Activated CD4-positive, alpha-beta T cell treated with anti-CD3 and anti-CD28 coated beads, Interleukin-2, amount 50 U/mL, for 48 hours (primary cell): ENCODE measurements around the gene CLDN17.

Source experiments
- DNase-seq, 2 experiments: peaks; one replicate each; pipeline ENCODE4 v3.0.0-alpha.2; 2020

CLDN17 gene, protein sequence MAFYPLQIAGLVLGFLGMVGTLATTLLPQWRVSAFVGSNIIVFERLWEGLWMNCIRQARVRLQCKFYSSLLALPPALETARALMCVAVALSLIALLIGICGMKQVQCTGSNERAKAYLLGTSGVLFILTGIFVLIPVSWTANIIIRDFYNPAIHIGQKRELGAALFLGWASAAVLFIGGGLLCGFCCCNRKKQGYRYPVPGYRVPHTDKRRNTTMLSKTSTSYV

GRCh38 chr21:30166705-30167104, at the start of gene CLDN17:
Gene CLDN17, minus strand, starts transcription at chr21:30166805. Its CDS starts 188 bp downstream, at chr21:30166617.
- DNase-seq, result no peak

DNA sequence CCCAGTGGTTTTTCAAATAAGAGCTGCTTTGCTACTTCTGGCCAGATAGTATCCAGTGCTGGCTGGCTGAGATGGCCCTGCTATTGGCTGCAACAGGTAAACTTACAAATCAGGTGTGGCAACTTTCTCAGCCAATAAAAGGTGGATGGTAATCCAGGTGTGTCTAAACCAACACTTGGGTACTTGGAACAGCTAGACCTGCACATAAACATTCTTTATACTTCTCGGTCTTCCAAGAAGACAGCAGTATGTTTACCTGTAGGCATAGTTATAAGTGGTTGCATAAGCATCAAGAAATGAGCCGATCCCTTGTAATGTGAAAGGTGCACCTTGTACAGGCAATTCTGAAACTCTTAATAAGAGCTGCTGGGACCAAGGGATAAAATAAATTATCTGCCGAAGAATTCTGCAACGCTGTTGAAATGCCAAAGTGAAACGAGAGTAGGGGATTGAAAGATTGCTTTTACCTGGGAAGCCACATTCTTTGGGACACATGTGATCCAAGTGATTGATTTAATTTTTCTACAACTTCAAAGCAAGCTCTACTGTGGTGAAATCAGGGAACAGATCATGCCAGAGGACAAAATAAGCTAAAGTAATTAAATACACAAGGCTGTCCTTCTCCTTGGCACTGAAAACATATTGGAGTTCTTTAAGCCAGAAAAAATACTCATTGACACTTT, 49.6 kb upstream of the CLDN17 start, which contains the start of gene CLDN8:
Gene CLDN8, minus strand, starts transcription at position 57 of the 683 bp plus-strand sequence. CDS start 172 bp downstream, outside the sequence.
- DNase-seq, result no peak

GRCh38 chr21:30211071-30211470, 44.5 kb upstream of the CLDN17 start:
- no peak for DNase-seq

DNA sequence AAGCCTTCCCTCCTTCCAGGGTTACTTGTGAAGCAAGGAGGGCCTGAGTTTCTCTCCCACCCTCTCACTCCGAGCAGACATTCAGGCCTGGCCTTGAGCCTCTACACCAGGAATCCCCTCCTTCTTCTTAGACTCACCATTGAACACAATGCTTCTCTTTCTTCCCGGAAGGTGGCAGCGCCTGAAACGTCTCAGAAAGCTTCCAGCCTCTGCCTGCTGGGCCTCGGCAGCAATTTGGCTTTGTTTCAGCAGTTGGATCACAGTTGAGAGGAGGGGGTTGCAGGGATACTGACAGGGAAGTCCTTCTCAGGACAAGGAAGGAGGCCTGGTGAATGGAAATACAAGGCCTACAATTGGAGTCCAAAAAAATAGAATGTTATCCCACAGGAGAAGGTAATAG, 43.0 kb upstream of the CLDN17 start:
- no peak for DNase-seq

DNA sequence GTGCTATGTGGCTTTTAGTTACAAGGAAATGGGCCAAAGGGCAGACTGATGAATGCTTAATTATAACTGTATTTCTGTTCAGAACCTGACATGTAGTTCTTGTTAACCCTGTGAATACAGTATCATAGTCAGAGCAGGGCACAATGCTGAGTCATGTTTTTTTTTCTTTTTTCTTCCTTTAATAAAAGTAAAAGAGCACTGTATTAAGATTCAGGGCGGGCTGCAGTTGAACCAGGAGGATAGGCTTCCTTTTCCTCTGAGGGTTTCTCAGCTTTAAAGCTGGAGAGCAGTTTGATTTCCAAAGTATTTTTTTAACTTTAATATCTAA, 40.6 kb upstream of the CLDN17 start:
- no peak for DNase-seq

- DNase-seq, result no peak
These were observed 40.1 kb upstream of the CLDN17 start for GRCh38 chr21:30206551-30207251.

GRCh38 chr21:30200000-30200399, 33.4 kb upstream of the CLDN17 start:
- DNase-seq, result no peak

GRCh38 chr21:30194701-30195299, 28.2 kb upstream of the CLDN17 start:
- no peak for DNase-seq

DNA sequence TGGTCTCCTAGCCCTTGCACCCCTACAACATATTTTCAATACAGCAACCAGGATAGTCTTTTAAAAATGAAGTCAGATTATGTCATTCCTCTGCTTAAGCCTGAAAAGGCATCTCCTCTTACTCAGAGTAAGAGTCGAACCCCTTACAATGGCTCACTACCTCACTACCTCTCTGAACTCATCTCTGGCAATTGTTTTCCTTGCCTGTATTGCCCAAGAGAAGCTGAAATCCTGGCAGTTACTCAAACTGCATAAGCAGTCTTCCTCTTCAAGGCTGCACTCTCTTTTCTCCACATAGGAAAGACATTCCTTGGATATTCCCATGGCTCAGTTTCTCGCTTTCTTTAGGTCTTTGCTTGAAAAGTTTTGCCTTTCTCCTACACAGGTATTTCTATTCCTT, 26.6 kb upstream of the CLDN17 start:
- DNase-seq, result no peak

DNA sequence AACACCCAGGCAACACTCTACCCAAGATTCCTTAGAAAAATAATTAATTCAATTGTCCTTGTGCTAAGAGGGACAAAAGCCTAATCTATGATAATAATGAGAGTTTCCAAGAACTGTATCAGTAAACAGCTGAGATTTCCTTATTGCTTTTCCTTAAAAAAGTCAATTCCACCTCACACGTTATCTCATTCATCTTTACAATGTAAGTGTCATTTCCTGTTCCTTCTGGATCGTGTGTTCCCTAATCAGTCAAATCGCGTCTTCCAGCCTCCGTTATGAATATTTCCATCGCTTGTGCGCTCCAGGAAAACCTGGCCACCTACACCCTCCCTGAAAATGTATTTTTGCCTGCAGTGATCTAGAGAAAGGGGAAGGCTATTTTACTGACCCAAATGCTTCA, 23.9 kb upstream of the CLDN17 start:
- DNase-seq, result no peak

DNA sequence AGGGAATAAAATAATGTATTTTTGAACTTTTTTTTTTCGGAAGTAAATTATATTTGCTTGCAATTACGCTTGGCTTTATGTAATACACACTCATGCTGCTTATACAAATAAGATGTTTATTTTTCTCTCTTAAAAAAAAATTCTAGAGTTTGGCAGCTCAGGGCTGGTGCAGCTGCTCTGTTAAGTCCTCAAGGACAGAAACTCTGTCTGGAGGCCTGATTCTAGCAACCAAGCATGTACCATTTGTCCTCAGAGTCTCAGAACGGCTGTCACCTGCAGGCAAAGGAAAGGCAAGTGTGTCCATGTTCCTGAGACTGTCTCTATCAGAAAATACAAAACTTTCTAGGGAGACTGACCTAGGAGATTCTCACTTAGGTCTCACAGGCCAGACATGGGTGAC, 23.2 kb upstream of the CLDN17 start:
- DNase-seq, result no peak

DNA sequence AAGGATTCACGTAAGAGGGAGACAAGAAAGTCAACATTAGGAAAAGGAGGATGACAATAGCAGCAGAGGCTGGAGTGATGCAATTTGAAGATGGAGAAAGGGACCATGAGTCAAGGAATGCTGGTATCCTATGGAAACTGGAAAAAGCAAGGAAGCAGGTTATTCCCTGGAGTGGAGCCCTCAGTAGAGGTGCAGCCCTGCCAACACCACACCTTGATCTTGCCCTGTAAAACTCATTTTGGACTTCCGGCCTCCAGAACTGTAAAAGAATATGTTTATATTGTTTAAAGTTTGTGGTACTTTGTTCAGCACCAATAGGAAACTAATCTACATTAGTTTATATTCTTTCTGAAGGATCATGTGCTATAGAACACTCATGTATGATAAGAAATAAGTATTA, 19.6 kb upstream of the CLDN17 start:
- DNase-seq, result no peak

- DNase-seq, result no peak
These were observed 1.5 kb upstream of the CLDN17 start for GRCh38 chr21:30168086-30168485.

GRCh38 chr21:30166171-30166570, 434 bp downstream of the CLDN17 start:
- no peak for DNase-seq

DNA sequence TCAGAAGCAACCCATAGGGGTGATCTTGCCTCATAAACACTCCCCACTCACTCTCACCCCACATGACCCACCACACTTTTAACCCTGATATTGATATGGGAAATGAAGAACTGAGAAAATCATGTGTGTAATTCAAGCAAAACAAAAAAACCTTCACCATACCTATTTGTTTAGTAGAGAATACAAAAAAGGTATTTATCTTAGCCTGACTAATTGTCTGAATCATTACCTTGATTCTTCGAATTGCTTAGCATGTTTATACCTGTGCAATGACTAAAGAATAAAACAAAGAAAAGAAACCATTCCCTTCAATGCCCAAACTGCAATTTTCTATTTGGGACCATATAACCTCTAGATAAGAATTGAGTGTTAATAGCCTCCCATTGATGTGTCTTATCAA, 1.8 kb downstream of the CLDN17 start:
- no peak for DNase-seq

DNA sequence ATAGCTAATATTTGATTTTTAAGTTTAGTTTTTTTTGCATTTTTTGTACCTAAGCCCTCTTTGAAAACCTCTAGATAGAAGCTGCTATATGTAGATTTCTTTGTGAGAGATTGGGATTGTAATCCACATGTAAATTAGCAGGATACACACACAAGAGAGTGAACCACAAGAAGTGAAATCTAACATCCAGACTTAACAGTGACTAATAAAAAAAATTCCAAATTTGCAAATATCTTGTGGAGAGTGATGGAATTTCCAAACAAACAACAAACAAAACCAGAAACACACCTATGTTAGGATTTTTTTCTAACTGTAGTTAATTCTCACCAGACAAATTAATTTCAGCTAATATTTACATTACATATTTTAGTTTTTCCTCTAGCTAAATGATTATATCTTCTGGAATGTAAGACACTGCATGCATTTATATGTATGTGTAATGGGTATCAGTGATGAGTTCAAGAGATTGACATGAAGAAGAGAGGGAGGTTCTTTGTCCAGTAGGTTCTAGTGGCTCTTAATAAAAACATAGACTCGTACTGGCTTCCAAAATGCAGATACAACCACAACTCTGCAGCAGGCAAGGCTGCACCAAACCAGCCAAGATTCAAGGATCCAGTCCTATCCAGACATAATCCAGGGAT, 12.8 kb downstream of the CLDN17 start:
- no peak for DNase-seq

DNA sequence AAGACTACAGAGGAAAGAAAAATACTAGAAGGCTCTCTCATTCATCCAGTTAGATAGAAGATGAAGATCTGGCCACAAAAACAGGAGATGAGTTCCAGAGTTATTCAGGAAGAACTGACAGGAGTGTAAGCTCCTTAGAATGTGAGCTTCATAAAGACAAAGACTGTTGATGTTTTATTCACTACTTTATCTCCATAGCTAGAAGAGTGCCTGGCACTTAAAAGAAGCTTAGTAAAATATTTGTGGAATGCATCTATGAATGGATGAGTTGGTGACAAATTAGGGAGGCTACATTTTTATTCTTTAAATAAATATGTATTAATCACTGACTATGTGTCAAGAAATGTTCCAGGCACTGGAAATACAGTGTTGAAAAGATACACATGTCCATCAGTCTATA, 13.8 kb downstream of the CLDN17 start:
- DNase-seq, result no peak

DNA sequence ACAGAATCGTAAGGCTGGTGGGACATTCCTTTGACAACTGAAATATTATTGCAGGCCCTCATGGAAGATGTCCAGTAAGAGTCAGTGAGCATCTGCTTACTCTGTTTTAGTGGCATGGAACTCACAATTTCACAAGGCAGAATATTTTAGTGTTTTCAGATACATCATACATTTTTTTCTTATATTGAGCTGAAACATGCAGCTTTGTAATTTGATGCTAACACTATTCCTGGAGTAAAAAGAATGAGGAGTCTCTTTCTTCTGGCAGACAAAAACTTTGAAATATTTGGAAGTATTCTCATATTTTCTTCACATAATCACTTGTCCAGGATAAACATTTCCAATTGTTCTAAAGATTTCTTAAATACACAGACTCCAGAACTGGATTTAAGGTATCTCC, 17.7 kb downstream of the CLDN17 start:
- no peak for DNase-seq

DNA sequence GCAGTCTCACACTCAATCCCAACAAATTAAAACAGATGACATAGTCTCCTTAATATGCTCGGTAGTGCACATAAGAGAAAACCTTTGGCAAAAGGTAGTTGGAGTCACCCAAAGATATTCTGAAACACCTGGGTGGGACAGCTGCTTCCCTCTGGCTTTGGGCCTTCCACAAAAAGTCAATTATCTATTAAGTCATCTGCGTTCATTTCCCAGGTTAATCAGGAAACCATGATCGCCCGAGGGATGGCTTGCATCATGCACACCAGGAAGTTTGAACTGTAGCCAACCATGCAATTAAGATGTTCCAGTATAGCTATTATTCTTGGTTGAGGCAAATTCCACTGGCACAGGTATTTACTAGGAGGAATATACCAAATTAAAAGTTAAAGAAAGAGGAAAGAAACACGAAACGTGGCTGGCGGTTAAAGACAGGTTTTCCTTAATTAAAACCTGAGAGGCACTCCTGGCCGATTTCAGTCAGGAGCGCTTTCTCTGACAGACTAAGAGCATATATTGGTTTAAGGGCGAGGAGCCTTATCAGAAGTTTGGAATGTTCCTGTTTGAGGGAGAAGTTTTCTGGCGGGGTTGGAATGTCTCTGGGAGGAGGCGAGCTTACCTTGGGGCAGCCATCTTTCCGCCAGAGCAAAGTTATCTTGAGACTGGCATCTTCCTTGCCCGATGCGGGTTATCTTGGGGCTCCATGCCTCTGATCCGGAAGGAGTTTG, 19.9 kb downstream of the CLDN17 start:
- no peak for DNase-seq

DNA sequence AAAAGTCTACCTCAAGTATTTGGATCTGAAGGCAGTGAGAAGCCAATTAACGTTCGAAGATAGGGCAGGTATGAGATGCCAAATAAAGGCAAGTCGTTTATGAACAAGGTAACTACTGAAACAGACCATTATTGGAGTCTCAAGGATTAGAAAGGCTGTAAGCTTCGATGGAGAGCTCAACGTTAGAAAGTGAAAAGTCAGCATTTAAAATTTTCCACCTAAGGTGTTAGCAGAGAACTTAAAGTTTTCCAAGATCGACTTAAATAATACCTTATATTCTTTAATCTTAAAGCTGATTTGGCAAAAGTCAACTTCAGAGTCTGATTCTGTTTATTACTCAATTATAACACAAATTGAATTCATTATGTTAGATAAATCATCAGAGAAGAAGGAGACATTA, 28.1 kb downstream of the CLDN17 start:
- no peak for DNase-seq

DNA sequence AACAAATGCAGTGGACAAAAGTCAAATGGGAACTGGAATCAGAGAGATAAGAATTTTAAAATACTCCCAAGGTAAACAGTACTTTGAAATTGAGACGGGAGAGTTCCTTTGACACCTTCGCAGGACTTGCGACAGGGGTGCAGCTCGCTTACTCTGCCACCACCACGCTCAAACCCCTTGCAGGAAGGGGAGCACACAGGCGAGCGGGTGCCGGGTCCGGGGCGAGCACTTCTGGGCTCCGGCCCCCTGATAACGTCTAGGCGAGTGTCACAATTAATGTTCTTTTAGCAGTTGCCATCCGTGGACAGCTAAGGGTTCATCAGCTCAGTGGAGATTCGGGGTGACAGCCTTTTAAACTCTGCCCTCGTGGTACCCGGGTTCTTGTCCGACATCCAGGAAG, 37.4 kb downstream of the CLDN17 start:
- no peak for DNase-seq

- DNase-seq, result no peak
These were observed 40.0 kb downstream of the CLDN17 start for GRCh38 chr21:30126576-30126975.

- no peak for DNase-seq
These were observed 49.0 kb downstream of the CLDN17 start for GRCh38 chr21:30117631-30118030.
